ENCODE data around the gene CDCA7.
"Not testable (repeated sequence)": the region's sequence is repeated elsewhere in the genome, so short reads cannot be mapped to it uniquely, and the experiment has no call there.

The CDCA7 gene

GRCh38 chr2:173359231-173359630, 4.6 kb downstream of the CDCA7 start:
- DNase-seq = no peak

- no peak for DNase-seq
These were observed 15.5 kb downstream of the CDCA7 start for GRCh38 chr2:173370198-173370597.

- no peak for DNase-seq
These were observed 16.4 kb downstream of the CDCA7 start for GRCh38 chr2:173371023-173371422.

- no peak for DNase-seq
These were observed 18.6 kb downstream of the CDCA7 start for GRCh38 chr2:173373290-173373689.

- no peak for DNase-seq
These were observed 20.0 kb downstream of the CDCA7 start for GRCh38 chr2:173374634-173375033.

GRCh38 chr2:173385534-173385933, 30.9 kb downstream of the CDCA7 start:
- not testable (repeated sequence) for DNase-seq

GRCh38 chr2:173386021-173386737, 31.5 kb downstream of the CDCA7 start:
- DNase-seq = no peak

GRCh38 chr2:173386738-173387065, 32.0 kb downstream of the CDCA7 start:
- no peak for DNase-seq

- no peak for DNase-seq
These were observed 32.4 kb downstream of the CDCA7 start for GRCh38 chr2:173387079-173387478.

- no peak for DNase-seq
These were observed 33.0 kb downstream of the CDCA7 start for GRCh38 chr2:173387660-173388059.

- DNase-seq = no peak
These were observed 34.1 kb downstream of the CDCA7 start for GRCh38 chr2:173388795-173389194.

GRCh38 chr2:173390036-173390435, 35.4 kb downstream of the CDCA7 start:
- DNase-seq = no peak

- no peak for DNase-seq
These were observed 38.1 kb downstream of the CDCA7 start for GRCh38 chr2:173392731-173393130.

GRCh38 chr2:173393186-173393585, 38.5 kb downstream of the CDCA7 start:
- no peak for DNase-seq

GRCh38 chr2:173393636-173394035, 39.0 kb downstream of the CDCA7 start:
- DNase-seq = no peak

- no peak for DNase-seq
These were observed 39.7 kb downstream of the CDCA7 start for GRCh38 chr2:173394091-173394974.

GRCh38 chr2:173395567-173396351, 41.1 kb downstream of the CDCA7 start:
- DNase-seq = no peak

- no peak for DNase-seq
These were observed 42.9 kb downstream of the CDCA7 start for GRCh38 chr2:173397539-173397938.

GRCh38 chr2:173399229-173399628, 44.6 kb downstream of the CDCA7 start:
- no peak for DNase-seq

- DNase-seq = no peak
These were observed 46.1 kb downstream of the CDCA7 start for GRCh38 chr2:173400760-173401159.

GRCh38 chr2:173401716-173402326, 47.1 kb downstream of the CDCA7 start:
- DNase-seq = no peak

- peak; percentile 81 for DNase-seq
These were observed 47.8 kb downstream of the CDCA7 start for GRCh38 chr2:173402405-173402974.

Data from stimulated activated CD4-positive, alpha-beta T cell treated with anti-CD3 and anti-CD28 coated beads, Interleukin-4, amount 100 ng/mL, for 24 hours (primary cell).